GM04504 (cell line): ENCODE measurements around the gene PPP1R1B.

Source experiments
- DNase-seq: peaks from one replicate; pipeline ENCODE4 v3.0.0-alpha.2; 2012; ENCODE audit warnings: low read depth

PPP1R1B gene

GRCh38 chr17:39600288-39600996 is 26.3 kb upstream of the PPP1R1B start:
- DNase-seq = no peak

- no peak for DNase-seq
Observed at GRCh38 chr17:39600997-39601597, 25.7 kb upstream of the PPP1R1B start.

GRCh38 chr17:39601758-39602532 is 24.8 kb upstream of the PPP1R1B start:
- no peak for DNase-seq

- no peak for DNase-seq
Observed at GRCh38 chr17:39602533-39603303, 24.0 kb upstream of the PPP1R1B start.

GRCh38 chr17:39603304-39604016 is 23.3 kb upstream of the PPP1R1B start:
- DNase-seq = no peak

DNA sequence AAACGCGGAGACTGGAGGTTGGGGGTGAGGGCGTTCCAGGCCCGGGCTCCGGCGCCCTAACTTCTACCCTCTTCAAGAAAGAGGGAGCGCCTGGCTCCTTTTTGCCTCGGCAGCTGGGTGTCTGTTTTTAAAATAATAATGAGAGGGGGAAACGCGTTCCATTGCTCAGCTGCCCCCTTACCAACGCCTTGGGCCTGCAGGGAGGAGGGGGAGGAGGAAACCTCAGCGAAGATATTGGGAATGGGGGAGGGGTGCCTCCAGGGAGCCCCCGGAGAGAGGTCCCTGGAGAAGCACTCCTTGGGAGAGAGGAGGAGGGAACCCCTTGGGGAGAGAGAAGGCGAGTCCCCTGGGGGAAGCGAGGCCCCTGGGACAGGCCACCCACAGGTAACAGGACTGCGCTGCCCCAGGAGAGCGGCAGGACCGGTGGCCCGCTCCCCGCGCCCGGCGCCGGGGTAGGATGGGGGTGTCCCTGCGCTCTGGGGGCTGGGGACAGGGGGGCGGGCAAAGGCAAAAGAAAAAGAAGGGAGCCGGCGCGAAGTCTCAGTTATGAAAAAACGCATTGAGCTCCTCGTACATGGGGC is 21.8 kb upstream of the PPP1R1B start:
- no peak for DNase-seq

DNA sequence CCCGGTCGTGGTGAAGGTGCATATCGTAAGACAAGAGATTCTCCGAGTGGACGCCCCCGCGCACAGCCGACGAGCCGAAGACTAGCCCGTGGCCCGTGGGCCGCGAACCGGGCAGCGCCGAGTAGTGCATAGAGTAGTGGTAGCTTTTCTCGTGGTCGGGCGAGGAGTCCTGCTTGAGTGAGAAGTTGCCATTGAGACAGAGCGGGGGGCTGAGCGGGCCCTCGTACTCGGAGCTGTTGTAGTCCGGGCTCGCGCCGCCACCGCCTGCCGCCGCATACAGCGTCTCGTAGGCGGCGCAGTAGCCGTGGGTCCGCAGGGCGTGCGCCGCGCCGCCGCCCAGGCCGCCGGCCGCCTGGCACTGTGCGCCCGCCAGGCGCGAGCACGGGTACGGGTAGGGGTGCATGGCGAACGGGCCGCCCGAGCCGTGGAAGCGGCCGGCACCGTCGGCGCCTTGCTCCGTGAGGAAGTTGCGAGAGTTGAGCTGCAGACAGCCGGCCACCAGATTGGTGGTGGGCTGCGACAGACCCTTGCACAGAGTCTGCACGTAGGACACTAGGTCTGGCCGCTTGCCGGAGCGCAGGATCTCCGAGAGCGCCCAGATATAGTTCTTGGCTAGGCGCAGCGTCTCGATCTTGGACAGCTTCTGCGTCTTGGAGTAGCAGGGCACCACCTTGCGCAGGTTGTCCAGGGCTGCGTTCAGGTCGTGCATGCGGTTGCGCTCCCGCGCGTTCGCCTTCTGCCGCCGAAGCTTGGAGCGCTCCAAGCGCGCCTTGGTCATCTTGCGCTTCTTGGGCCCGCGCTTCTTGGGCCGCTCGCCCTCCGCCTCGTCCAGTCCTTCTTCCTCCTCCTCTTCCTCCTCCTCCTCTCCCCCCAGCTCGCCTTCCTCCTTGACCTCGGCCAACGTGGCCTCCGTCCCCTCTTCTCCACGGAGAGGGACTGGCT is 21.0 kb upstream of the PPP1R1B start:
- DNase-seq = no peak

DNA sequence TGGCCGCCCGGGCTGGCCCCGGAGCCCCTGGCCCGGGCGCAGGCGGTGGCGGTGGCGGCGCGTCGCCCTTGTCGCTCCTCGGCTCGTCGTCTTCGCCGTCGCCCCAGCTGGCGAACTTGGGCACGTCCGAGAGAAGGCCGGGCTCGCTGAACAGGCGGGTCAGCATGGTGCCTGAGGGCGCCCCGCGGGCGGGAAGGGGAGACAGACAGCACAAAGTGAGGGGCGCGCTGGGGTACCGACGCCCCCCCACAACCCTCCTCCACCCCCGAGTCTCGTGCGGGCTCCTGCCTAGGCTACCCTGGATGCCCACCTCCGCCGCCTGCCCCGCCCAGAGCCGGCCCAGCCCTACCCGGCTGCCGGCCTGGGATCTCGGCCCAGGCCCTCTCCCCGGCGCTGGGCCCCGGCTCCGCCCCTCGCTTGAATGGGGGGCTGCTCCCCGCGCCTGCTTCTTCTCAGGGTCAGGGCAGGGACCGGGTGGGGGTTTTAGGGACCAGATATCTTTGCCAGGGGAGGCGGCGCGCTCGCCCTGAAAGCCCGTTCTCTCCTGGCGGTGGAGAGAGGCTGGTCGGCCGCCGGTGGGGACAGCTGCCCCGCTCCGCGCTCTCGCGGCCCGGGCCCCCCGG is 20.2 kb upstream of the PPP1R1B start:
- DNase-seq = no peak

DNA sequence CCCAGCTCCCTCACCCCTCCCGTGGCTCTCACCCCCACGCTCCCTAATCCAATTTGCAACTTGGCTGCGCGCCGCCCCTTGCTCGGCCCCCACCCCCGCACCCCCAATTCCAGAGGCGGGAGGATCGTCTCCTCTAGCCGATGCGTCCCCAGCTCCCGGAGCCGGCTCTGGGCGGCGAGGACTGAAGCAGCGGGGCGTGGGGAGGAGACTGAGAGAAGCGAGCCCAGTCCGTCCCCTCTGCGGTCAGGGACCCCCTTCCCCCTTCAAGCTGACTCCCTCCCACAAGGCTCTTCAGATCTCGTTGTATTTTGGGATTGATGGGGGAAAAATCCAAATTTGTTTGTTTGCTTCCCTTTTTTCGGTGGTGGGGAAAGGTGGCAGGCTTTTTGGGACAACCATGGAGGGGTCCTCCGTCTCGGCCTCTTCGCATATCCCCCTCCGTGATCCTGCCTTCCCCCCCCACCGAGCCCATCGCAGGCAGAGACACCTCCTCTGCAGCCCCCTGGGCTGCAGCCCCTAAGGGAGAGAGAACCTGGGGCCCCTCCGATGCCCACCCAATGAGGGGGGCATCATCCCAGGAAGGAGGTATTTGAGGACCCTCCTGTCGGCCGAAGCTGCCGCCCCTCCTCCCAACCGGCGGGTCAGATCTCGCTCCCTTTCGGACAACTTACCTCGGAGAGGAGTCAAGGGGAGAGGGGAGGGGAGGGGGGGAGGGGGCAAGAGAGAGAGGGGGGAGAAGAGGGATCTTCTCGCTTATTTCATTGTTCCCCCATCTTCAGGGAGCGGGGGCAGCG is 19.5 kb upstream of the PPP1R1B start:
- DNase-seq = no peak

- no peak for DNase-seq
Observed at GRCh38 chr17:39607851-39608130, 19.0 kb upstream of the PPP1R1B start, which contains the start of gene NEUROD2. Gene NEUROD2, minus strand, starts transcription at chr17:39607920. Its CDS starts 1,321 bp downstream, at chr17:39606599.

DNA sequence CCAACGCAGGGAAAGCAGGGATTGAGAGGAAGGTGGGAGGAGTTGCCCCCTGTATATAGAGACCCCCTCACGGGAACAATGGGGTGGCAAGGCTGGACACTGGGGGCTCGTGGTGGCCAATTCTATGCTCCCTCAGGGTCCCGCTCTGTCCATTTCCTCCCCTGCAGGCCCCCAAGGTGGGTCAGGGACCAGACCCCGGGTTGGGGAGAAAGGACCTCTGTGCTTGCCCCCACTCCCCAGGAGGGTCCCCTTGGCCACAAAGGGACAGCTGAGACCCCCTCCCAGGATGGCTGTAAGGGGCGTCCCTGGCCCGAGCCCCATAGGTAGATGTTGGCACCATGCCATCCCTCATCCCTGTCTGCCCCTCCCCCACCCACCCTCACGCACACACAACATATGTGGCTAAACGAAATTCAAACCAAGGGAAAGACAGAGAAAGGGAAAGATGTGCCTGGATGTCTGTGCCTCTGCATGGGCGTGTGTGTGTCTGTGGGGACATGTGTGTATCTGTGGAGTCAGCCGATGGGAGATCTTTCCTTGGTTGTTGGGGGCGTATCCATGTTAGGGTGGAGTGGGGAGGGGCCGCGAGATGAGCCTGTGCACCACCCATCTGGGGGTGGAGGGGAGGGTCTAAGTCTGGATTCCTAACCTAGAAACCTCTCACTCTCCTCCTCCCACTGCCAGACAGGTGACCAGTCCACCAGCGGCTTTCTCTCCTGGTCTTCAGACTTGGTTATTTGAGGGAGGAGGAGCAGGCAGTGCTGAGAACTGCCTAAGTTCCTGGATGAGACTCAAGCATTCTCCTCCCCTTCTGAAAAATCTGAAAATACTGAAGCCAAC is 18.4 kb upstream of the PPP1R1B start:
- no peak for DNase-seq

- no peak for DNase-seq
Observed at GRCh38 chr17:39609416-39610025, 17.2 kb upstream of the PPP1R1B start.

GRCh38 chr17:39611401-39612112 is 15.2 kb upstream of the PPP1R1B start:
- no peak for DNase-seq

DNA sequence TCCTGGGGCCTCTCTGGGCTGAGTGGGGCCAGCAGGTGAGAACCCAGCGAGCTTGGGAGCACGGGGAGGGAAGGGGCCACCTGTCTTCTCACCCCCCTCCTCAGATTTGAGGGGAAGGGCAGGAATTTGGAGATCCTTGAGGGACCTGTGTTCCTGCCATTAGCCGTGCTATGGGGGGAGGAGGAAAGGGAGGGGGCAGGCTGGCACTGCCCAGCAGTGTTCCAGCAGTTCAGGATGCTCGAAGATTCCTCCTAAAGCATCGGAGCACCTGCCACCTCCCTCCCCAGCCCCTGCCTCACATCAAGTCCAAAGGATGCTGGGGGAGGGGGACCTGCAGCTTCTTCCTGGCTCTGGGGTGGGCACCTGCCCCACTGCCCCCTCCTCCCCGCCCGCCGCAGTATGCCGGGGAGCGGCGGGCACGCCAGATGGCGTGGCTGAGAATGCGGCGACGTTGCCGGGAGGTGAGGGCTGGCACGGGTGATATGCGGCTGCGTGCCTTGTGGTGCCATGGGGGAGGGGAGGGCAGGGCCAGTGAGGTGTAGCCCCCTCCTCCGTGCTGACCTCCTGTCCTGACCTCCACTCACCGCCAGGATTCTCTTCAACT is 14.4 kb upstream of the PPP1R1B start:
- no peak for DNase-seq

GRCh38 chr17:39612935-39613464 is 13.8 kb upstream of the PPP1R1B start:
- DNase-seq = no peak

- DNase-seq = no peak
Observed at GRCh38 chr17:39614545-39615157, 12.1 kb upstream of the PPP1R1B start.
